ENCODE data around the gene BRMS1.
"Not testable (repeated sequence)": the region's sequence is repeated elsewhere in the genome, so short reads cannot be mapped to it uniquely, and the experiment has no call there.

The BRMS1 gene

GRCh38 chr11:66326261-66327111 is 18.4 kb downstream of the BRMS1 start:
- in situ Hi-C loops (cut with MboI; ENCODE audit: low sequenced_read_pairs) = no loop called here

DNA sequence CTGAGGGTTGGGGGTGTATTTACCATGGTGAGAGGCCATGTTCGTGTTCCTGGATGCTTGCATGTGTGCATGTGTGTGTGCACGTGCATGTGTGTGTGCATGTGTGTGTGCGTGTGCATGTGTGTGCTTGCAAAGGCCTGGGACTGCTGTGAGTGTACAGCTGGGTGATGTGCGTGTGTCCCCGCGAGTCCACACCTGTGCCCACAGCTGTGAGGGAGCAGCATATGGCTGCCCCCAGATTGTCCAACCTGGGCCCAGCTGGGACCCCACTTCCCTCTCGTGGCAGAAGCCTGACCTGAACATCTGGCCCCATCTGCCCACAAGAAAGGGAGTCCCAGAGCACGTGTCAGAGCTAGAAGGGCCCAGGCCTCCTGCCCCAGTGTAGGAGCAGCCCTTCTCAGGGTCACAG is 19.6 kb downstream of the BRMS1 start:
- in situ Hi-C loops (cut with MboI; ENCODE audit: low sequenced_read_pairs) = no loop called here

DNA sequence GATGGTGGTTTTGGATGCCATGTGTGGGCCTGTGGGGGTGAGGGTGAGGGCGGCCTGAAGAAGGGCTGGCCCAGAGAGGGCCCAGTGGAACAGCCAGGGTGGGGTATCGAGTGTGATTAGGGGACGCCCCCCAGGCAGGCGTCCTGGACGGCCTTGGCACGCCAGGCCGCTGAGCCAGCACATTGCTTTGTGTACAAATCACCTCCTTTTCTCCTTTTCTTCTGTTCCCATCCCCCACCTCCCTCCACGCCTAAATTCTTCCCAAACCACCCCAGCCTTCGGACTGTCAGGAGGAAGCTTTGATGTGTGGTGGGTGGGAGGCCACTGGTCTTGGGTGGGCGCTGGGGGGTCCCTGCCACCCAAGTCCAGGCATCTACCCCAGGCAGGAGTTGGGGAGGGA is 20.2 kb downstream of the BRMS1 start:
- in situ Hi-C loops (cut with MboI; ENCODE audit: low sequenced_read_pairs) = no loop called here

GRCh38 chr11:66323684-66324083 is 21.2 kb downstream of the BRMS1 start:
- in situ Hi-C loops (cut with MboI; ENCODE audit: low sequenced_read_pairs) = no loop called here

DNA sequence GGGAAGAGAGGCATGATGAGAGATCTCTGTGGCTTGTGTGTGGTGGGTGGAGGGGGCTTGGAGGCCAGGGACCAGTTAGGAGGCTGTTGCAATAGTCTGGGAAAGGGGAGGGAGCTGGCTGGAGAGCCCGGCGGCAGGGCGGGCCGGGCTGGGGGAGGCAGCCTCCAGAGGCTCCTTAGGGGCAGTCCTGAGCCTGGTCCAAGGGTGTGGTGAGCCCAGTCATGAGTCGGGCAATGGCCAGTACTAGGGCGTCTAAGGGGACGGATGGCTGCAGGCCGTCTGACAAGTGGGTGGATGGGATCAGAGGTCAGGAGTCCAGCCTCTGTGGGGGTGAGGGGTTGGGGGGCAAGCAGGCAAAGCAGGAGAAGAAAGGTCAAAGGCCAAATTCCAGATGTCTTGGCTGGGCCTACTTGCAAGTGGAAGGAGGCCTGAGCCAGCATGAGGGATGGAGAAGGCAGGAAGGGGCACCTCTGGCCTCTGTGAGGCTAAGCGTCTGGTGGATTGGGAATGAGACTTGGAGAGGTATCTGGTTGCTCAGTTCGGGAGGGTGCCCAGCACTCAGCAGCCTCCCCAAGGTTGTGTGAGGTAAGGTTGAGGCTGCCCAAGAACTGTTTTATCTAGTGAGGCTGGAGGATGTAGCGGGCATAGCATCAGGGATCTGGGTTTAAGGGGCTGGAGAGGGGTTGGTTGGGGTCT is 22.0 kb downstream of the BRMS1 start:
- in situ Hi-C loops (cut with MboI; ENCODE audit: low sequenced_read_pairs) = no loop called here

DNA sequence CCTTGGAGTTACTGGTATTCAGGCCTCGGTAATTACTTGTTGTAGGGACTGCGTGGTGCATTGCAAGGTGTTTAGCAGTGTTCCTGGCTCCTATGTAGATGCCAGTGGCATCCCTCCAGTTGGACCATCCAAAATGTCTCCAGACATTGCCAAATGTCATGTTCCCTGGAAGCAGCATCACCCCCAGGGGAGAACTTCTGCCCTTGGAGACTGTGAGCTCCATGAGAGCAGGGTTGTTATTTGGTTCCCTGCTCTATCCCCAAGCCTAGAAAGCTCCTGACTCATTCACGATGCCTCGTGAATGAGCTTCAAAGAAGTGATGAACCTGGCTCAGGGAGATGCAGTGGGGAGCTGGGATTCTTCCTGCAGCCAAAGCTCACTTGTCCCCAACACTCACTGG is 23.3 kb downstream of the BRMS1 start:
- in situ Hi-C loops (cut with MboI; ENCODE audit: low sequenced_read_pairs) = no loop called here

DNA sequence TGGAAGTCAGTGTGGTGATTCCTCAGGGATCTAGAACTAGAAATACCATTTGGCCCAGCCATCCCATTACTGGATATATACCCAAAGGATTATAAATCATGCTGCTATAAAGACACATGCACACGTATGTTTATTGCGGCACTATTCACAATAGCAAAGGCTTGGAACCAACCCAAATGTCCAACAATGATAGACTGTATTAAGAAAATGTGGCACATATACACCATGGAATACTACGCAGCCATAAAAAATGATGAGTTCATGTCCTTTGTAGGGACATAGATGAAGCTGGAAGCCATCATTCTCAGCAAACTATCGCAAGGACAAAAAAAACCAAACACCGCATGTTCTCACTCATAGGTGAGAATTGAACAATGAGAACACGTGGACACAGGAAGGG is 24.2 kb downstream of the BRMS1 start:
- in situ Hi-C loops (cut with MboI; ENCODE audit: low sequenced_read_pairs) = not testable (repeated sequence)

DNA sequence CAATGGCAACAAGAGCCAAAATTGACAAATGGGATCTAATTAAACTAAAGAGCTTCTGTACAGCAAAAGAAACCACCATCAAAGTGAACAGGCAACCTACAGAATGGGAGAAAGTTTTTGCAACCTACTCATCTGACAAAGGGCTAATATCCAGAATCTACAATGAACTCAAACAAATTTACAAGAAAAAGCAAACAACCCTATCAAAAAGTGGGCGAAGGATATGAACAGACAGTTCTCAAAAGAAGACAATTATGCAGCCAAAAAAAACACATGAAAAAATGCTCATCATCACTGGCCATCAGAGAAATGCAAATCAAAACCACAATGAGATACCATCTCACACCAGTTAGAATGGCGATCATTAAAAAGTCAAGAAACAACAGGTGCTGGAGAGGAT is 24.6 kb downstream of the BRMS1 start:
- in situ Hi-C loops (cut with MboI; ENCODE audit: low sequenced_read_pairs) = not testable (repeated sequence)

DNA sequence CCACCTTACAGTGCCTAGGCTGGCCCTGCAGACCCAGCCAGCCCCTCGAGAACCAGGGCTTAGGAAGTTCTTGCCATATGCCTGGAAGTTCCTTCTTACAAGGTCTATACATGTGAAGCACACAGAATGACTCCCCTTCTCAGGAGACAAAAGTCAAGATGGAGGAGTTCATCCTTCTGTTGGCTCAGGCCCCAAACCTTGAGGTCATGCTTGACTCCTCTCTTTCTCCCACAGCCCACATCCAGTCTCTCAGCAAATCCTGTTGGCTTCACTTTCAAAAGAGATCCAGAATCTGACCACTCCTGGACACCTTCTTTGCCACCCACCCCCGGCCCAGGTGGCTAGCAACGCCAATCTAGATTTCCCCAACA is 26.3 kb downstream of the BRMS1 start:
- in situ Hi-C loops (cut with MboI; ENCODE audit: low sequenced_read_pairs) = no loop called here

GRCh38 chr11:66317723-66318599 is 26.9 kb downstream of the BRMS1 start:
- in situ Hi-C loops (cut with MboI; ENCODE audit: low sequenced_read_pairs) = no loop called here

- in situ Hi-C loops (cut with MboI; ENCODE audit: low sequenced_read_pairs) = no loop called here
These were observed 27.6 kb downstream of the BRMS1 start for GRCh38 chr11:66317322-66317722.

GRCh38 chr11:66316849-66317251 is 28.1 kb downstream of the BRMS1 start, which contains the start of gene CD248:
CD248 (minus strand) TSS chr11:66317044; CDS start chr11:66317027, 17 bp downstream.
- in situ Hi-C loops (cut with MboI; ENCODE audit: low sequenced_read_pairs) = no loop called here

- in situ Hi-C loops (cut with MboI; ENCODE audit: low sequenced_read_pairs) = no loop called here
These were observed 28.7 kb downstream of the BRMS1 start for GRCh38 chr11:66315921-66316811.

DNA sequence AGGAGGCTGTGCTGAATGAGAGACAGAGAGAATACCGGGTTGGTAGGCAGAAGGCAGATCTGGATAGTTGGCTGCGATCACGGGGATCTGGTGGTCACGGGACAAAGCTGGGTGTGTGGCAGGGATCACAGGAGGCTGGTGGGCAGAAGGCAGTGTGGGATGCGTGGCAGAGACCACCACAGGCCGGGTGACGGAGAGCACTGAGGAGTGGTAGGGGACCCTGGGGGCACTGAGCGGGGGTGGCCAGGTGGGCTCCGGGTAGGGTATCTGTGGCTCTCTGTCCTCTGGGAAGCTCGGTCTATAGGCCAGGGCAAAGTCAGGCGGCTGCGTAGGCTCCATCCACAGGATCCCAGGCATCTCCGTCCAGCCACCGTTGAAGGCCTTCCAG is 29.4 kb downstream of the BRMS1 start:
- in situ Hi-C loops (cut with MboI; ENCODE audit: low sequenced_read_pairs) = no loop called here

GRCh38 chr11:66314561-66315497 is 30.1 kb downstream of the BRMS1 start:
- in situ Hi-C loops (cut with MboI; ENCODE audit: low sequenced_read_pairs) = no loop called here

DNA sequence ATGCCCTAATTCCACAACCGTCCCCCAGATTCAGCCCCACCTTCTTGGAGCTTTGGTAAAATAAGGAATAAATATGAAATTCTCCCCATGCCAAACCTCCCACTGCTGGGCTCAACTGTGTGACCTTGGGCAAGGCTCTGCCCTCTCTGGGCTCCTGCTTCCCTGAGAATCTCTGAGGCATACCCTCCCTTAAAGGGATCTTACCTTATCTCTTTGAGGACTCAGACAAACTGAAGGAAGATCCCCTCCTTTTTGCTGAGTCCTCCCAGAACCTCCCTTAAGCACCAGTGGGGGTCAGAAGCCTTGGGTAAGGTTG is 30.8 kb downstream of the BRMS1 start:
- in situ Hi-C loops (cut with MboI; ENCODE audit: low sequenced_read_pairs) = no loop called here

DNA sequence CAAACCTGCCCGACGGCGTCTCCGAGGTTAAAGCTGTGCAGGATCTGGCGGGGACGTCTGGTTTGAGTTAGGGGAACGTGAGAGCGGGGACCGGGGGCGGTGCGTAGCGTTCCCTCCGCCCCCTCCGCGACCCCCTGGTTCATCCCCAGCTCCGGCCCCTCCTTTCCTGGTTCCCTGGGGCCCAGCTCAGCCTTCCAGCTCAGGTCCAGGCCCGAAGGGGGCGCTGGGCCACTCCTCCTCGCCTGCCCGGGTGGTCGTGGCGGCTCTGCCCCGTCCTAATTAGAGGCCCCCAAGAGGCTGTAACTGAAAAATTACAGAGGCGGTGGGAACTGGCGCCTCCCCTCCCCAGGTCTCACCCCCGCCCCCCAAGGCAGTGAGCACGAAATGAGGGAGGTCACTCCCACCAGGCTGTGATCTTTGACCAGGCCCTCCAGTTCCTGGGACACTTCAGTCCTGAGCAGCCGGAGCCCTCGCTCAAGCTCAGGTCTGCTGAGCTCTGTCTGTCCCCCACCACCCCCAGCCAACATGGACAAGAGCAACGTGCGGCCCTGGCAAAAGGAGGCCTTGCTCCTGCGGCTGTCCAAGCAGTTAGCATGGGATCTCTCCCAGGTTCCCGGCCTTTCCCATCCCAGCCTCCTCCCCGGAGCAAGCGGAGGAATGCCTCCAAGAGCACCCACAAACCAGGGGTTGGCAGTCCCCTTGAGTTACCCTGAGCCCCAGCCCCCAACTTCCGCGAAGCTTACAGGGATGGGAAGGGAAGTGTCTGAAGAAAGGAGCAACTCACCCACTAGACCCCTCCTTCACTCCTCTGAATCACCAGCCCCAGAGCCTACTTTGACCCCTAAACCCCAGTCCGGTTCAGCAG is 31.4 kb downstream of the BRMS1 start:
- in situ Hi-C loops (cut with MboI; ENCODE audit: low sequenced_read_pairs) = no loop called here

DNA sequence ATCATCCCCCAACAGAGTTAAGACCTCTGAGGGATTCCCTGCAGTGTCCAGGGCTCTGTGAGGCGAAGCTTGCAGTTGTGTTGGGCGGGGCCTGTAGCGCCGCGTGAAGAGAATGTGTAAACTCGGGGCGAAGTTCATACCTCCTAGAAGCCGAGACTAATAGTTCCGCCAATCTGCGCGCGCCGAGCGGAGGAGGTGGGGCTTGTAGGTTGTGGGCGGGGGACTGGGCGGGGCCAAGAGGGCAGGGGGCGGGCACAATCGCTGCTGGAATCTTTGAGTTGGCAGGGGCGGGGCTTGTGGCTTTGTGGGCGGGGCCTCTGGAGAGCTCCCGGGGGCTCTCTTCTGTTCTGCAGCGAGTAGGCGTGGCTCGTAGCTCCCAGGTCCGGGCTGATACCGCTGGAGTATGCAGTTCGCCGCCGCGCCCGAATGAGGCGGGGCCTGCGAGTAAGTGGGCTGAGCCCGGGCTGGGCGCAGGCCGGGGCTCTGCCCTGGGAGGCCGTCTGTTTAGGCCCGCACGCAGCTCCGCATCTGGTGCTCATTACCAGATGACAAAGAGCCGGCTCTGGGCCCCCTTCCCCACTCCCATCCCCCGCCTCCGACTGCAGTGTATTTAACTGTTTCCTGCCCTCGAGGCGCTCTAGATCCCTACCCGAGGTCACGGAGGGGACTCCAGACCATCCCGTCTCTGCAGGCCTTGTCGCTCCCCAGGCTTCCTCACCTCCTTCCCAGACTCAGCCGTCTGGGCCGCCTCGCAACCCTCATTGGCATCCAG is 32.2 kb downstream of the BRMS1 start:
- in situ Hi-C loops (cut with MboI; ENCODE audit: low sequenced_read_pairs) = no loop called here
